Keratinocyte (primary cell): Measurements from ENCODE around the gene FRAS1. TPM values are rescaled to one million over a fixed set of nuclear protein-coding genes. Genes with fewer than 3 reads are reported as not detected.
"Not testable (repeated sequence)": the region's sequence is repeated elsewhere in the genome, so short reads cannot be mapped to it uniquely, and the experiment has no call there.

Source experiments
- DNase-seq: peaks from one replicate; pipeline ENCODE4 v3.0.0-alpha.2; 2011; ENCODE audit warnings: low read depth, missing footprints, low spot score
- FAIRE-seq: peaks from 2 replicates; lab custom pipeline; 2011; peaks lifted over from hg19 to GRCh38; lab: Jason Lieb, UNC
- H2AFZ ChIP-seq: 2 replicates; pipeline ENCODE4 v1.6.0; 2012; ENCODE audit warnings: low read length, control low read depth, inconsistent platforms; ENCODE audit not compliant: control insufficient read depth
- H3K27ac ChIP-seq: 2 replicates; pipeline ENCODE4 v1.5.1; 2011; ENCODE audit warnings: low read length; ENCODE audit not compliant: control insufficient read depth, insufficient read depth
- H3K27me3 ChIP-seq: 3 replicates; pipeline ENCODE4 v1.6.0; 2011; ENCODE audit warnings: low read length; ENCODE audit not compliant: control insufficient read depth, insufficient read depth; ENCODE audit errors: extremely low read depth
- H3K36me3 ChIP-seq, 2 experiments: 2 replicates in 1 of 2; 3 replicates in 1 of 2; pipeline ENCODE4 v1.5.1; 2011; ENCODE audit warnings: low read length in 2 of 2, mild to moderate bottlenecking in 1 of 2; ENCODE audit not compliant: control insufficient read depth in 2 of 2, insufficient read depth in 2 of 2; ENCODE audit errors: extremely low read depth in 1 of 2
- H3K4me1 ChIP-seq: 3 replicates; pipeline ENCODE4 v1.5.1; 2011; ENCODE audit warnings: low read length; ENCODE audit not compliant: control insufficient read depth, insufficient read depth; ENCODE audit errors: extremely low read depth
- H3K4me2 ChIP-seq: 3 replicates; pipeline ENCODE4 v1.6.0; 2011; ENCODE audit warnings: low read depth, low read length; ENCODE audit not compliant: control insufficient read depth, insufficient read depth; ENCODE audit errors: extremely low read depth
- H3K4me3 ChIP-seq, 3 experiments: fragments of 200-600 bp in 1 of 3; sonication (generic) in 1 of 3; 2 replicates in 2 of 3; 3 replicates in 1 of 3; pipeline ENCODE4 v1.5.1; 2011 to 2016; ENCODE audit warnings: low read length in 3 of 3, mild to moderate bottlenecking in 3 of 3, control low read depth in 2 of 3, inconsistent platforms in 1 of 3, low read depth in 1 of 3, mixed read lengths in 1 of 3, mixed run types in 1 of 3, moderate library complexity in 1 of 3; ENCODE audit not compliant: control insufficient read depth in 2 of 3, insufficient read depth in 2 of 3; ENCODE audit errors: extremely low read depth in 1 of 3
- H3K79me2 ChIP-seq: 2 replicates; pipeline ENCODE4 v1.6.0; 2012; ENCODE audit warnings: low read length; ENCODE audit not compliant: control insufficient read depth, insufficient read depth
- H3K9ac ChIP-seq: 3 replicates; pipeline ENCODE4 v1.6.0; 2011; ENCODE audit warnings: low read length; ENCODE audit not compliant: control insufficient read depth, insufficient read depth; ENCODE audit errors: extremely low read depth
- H3K9me1 ChIP-seq: 3 replicates; pipeline ENCODE4 v1.6.0; 2011; ENCODE audit warnings: low read length; ENCODE audit not compliant: control insufficient read depth, insufficient read depth; ENCODE audit errors: extremely low read depth
- H3K9me3 ChIP-seq: 2 replicates; pipeline ENCODE4 v1.5.1; 2012; ENCODE audit warnings: low read depth, low read length; ENCODE audit not compliant: control insufficient read depth
- H4K20me1 ChIP-seq: 3 replicates; pipeline ENCODE4 v1.6.0; 2011; ENCODE audit warnings: low read length; ENCODE audit not compliant: control insufficient read depth, insufficient read depth; ENCODE audit errors: extremely low read depth
- EZH2 ChIP-seq: IDR thresholded peaks from one replicate; pipeline ENCODE4 v1.6.1; 2012; ENCODE audit warnings: inconsistent platforms, mild to moderate bottlenecking, low read length, moderate library complexity
- dilution Hi-C: fragments of 300-500 bp; cut with MboI; formaldehyde crosslinking; loops from one replicate; pipeline ENCODE4 v1.7.0; 2020; ENCODE audit warnings: low sequenced_read_pairs; ENCODE audit not compliant: extremely low pct_ligation_motif_present
- polyA plus RNA-seq, 5 experiments: library from polyadenylated mRNA; depleted of rRNA in 3 of 5; stranded (reverse) in 3 of 5; stranded (forward) in 1 of 5; unstranded in 1 of 5; fragments of >200 nt; gene quantifications; 1 replicate in 1 of 5; 2 replicates in 3 of 5; 3 replicates in 1 of 5; pipeline versions ENCODE4 v1.2.1 to v1.2.3, GENCODE V29; 2011 to 2012; ENCODE audit warnings: missing spikeins in 2 of 5, low read depth in 1 of 5, low replicate concordance in 1 of 5
- TF ChIP-seq, protein P1 (sequence below), 3 experiments: IDR thresholded peaks in 1 of 3; conservative IDR thresholded peaks in 1 of 3; optimal IDR thresholded peaks in 1 of 3; 2 replicates in 2 of 3; 3 replicates in 1 of 3; pipeline versions ENCODE3 to v1.5.1; 2011; ENCODE audit warnings: low read length in 3 of 3, mild to moderate bottlenecking in 3 of 3, moderate library complexity in 2 of 3, control low read depth in 1 of 3, inconsistent platforms in 1 of 3; ENCODE audit not compliant: insufficient read depth in 2 of 3; ENCODE audit errors: extremely low read depth in 1 of 3

Gene FRAS1
- polyA plus RNA-seq, 1 donor (not counting 4 experiments of a cell fraction or from before 2014, with no cell fraction given), result 3.5 TPM

DNA sequence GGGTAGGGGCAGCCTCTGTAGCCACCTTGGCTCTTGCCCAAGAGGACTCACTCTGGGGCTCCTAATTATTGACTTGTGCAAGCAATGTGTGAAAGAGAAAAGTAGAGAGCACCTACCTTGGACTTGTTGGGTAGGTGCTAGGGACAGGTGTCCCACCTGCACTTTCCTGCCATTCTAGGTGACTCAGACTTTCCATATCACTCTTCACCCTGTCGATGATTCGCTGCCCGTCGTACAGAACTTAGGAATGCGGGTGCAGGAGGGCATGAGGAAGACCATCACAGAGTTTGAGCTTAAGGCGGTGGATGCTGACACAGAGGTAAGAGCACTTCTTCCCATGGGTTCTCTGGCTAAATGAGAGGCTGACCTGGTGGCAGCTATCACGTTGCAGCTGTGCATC is 407.1 kb downstream of the FRAS1 start:
- Histone ChIP-seq H2AFZ (no peak overlapping the region), H3K4me2 (no peak overlapping the region), H4K20me1 (no peaks in the 10 kb centered on the region), H3K9me1 (no peaks in the 10 kb centered on the region), H3K36me3 (no peaks in the 10 kb centered on the region), H3K79me2 (no peaks in the 10 kb centered on the region), H3K9ac (no peak overlapping the region), H3K27ac (no peak overlapping the region), H3K4me3 (no peak overlapping the region), H3K9me3 (no peaks in the 10 kb centered on the region), H3K4me1 (no peaks in the 10 kb centered on the region), H3K27me3 (no peaks in the 10 kb centered on the region)
- TF ChIP-seq EZH2, result no peak
- FAIRE-seq (no peak), DNase-seq (peak; percentile 56)
- dilution Hi-C loops, result no loop called here

GRCh38 chr4:78467223-78467622 is 410.1 kb downstream of the FRAS1 start:
- H3K4me3 ChIP-seq, H3K36me3 ChIP-seq, H4K20me1 ChIP-seq, DNase-seq, H3K4me2 ChIP-seq, H3K9me3 ChIP-seq, H3K4me1 ChIP-seq, H3K27ac ChIP-seq, H3K79me2 ChIP-seq, dilution Hi-C loops, H3K27me3 ChIP-seq, H3K9me1 ChIP-seq, FAIRE-seq, H3K9ac ChIP-seq, H2AFZ ChIP-seq: not testable (repeated sequence)

- Histone ChIP-seq H3K27me3 (no peaks in the 10 kb centered on the region), H3K9ac (no peak overlapping the region), H3K4me3 (no peak overlapping the region), H3K79me2 (no peaks in the 10 kb centered on the region), H3K4me2 (no peak overlapping the region), H3K27ac (no peak overlapping the region), H4K20me1 (no peaks in the 10 kb centered on the region), H3K9me1 (no peaks in the 10 kb centered on the region), H3K9me3 (no peaks in the 10 kb centered on the region), H2AFZ (no peak overlapping the region), H3K36me3 (peaks cover 0 to 3% of the 10 kb centered on the region in 2 experiments), H3K4me1 (no peaks in the 10 kb centered on the region)
- dilution Hi-C loops, result no loop called here
- FAIRE-seq (no peak), DNase-seq (no peak)
- TF ChIP-seq EZH2, result no peak
- TF ChIP-seq, protein P1, sequence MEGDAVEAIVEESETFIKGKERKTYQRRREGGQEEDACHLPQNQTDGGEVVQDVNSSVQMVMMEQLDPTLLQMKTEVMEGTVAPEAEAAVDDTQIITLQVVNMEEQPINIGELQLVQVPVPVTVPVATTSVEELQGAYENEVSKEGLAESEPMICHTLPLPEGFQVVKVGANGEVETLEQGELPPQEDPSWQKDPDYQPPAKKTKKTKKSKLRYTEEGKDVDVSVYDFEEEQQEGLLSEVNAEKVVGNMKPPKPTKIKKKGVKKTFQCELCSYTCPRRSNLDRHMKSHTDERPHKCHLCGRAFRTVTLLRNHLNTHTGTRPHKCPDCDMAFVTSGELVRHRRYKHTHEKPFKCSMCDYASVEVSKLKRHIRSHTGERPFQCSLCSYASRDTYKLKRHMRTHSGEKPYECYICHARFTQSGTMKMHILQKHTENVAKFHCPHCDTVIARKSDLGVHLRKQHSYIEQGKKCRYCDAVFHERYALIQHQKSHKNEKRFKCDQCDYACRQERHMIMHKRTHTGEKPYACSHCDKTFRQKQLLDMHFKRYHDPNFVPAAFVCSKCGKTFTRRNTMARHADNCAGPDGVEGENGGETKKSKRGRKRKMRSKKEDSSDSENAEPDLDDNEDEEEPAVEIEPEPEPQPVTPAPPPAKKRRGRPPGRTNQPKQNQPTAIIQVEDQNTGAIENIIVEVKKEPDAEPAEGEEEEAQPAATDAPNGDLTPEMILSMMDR (optimal IDR thresholded peaks at IDR 0.05 in 1 of 3, IDR thresholded peaks at IDR 0.05 in 1 of 3, conservative IDR thresholded peaks at IDR 0.05 in 1 of 3; ENCODE audit: extremely low read depth in 1 of 3, insufficient read depth in 2 of 3, low read length in 3 of 3), result no peak
Measured at GRCh38 chr4:78468272-78468671, 411.1 kb downstream of the FRAS1 start.
